Smooth muscle cell (in vitro differentiated cells): ENCODE measurements around the gene CPSF4L. TPM values are rescaled to one million over a fixed set of nuclear protein-coding genes. Genes with fewer than 3 reads are reported as not detected.
A peak's percentile ranks its signal among the peaks of the same experiment; 100 is the strongest.

ENCODE experiments used
- DNase-seq: peaks from one replicate; lab custom pipeline; 2025; ENCODE audit not compliant: unreplicated experiment; lab: John Stamatoyannopoulos, UW
- H2AFZ ChIP-seq: fragments of 200-600 bp; sonication (generic); 2 replicates; pipeline ENCODE4 v1.6.0; 2016; ENCODE audit warnings: antibody characterized with exemption, low read depth, mild to moderate bottlenecking
- H3F3A ChIP-seq: fragments of 200-600 bp; sonication (generic); 2 replicates; pipeline ENCODE4 v1.6.0; 2017; ENCODE audit warnings: antibody characterized with exemption, low read depth
- H3K27ac ChIP-seq: fragments of 200-600 bp; sonication (generic); 2 replicates; pipeline ENCODE4 v1.5.1; 2016; ENCODE audit warnings: low read depth, mild to moderate bottlenecking
- H3K27me3 ChIP-seq: fragments of 200-600 bp; sonication (generic); 2 replicates; pipeline ENCODE4 v1.6.1; 2016; ENCODE audit warnings: low read depth, mild to moderate bottlenecking
- H3K36me3 ChIP-seq: fragments of 200-600 bp; sonication (generic); 2 replicates; pipeline ENCODE4 v1.5.1; 2016; ENCODE audit warnings: low read depth
- H3K4me1 ChIP-seq: fragments of 200-600 bp; sonication (generic); 2 replicates; pipeline ENCODE4 v1.5.1; 2016; ENCODE audit warnings: low read depth
- H3K4me2 ChIP-seq: fragments of 200-600 bp; sonication (generic); 2 replicates; pipeline ENCODE4 v1.6.0; 2016; ENCODE audit warnings: mild to moderate bottlenecking
- H3K4me3 ChIP-seq: fragments of 200-600 bp; sonication (generic); 2 replicates; pipeline ENCODE4 v1.5.1; 2016; ENCODE audit warnings: mild to moderate bottlenecking
- H3K79me2 ChIP-seq: fragments of 200-600 bp; sonication (generic); 2 replicates; pipeline ENCODE4 v1.6.0; 2016; ENCODE audit warnings: low read depth, mild to moderate bottlenecking
- H3K9ac ChIP-seq: fragments of 200-600 bp; sonication (generic); 2 replicates; pipeline ENCODE4 v1.6.0; 2016; ENCODE audit warnings: low read depth
- H3K9me3 ChIP-seq: fragments of 200-600 bp; sonication (generic); replicated peaks from 2 replicates; pipeline ENCODE4 v1.5.1; 2016; ENCODE audit warnings: low read depth
- H4K20me1 ChIP-seq: fragments of 200-600 bp; sonication (generic); 2 replicates; pipeline ENCODE4 v1.6.0; 2016; ENCODE audit warnings: low read depth
- WGBS: methylation state at CpG from one replicate; pipeline ENCODE4 v1.1.7; 2016; ENCODE audit warnings: low lambda C conversion rate; 5-methylcytosine and 5-hydroxymethylcytosine counted together
- polyA plus RNA-seq: library from polyadenylated mRNA; unstranded; fragments of >200 nt; fragmentation: Nextera tagmentation; extraction: Ambion mirVana; gene quantifications from 2 replicates; pipeline ENCODE4 v1.2.1, GENCODE V29; 2016
- total RNA-seq: library from RNA; depleted of rRNA; stranded (reverse); fragments of >200 nt; gene quantifications from 2 replicates; pipeline ENCODE4 v1.2.3, GENCODE V29; 2014
- TF ChIP-seq, protein P1 (sequence below): fragments of 200-600 bp; sonication (generic); IDR thresholded peaks from 2 replicates; pipeline ENCODE4 v1.5.1; 2017; ENCODE audit warnings: borderline replicate concordance, mild to moderate bottlenecking, antibody characterized with exemption; ENCODE audit not compliant: insufficient read depth, poor library complexity, severe bottlenecking

The CPSF4L gene
- total and polyA plus RNA-seq, 2 experiments from 2014 or later = not detected

DNA sequence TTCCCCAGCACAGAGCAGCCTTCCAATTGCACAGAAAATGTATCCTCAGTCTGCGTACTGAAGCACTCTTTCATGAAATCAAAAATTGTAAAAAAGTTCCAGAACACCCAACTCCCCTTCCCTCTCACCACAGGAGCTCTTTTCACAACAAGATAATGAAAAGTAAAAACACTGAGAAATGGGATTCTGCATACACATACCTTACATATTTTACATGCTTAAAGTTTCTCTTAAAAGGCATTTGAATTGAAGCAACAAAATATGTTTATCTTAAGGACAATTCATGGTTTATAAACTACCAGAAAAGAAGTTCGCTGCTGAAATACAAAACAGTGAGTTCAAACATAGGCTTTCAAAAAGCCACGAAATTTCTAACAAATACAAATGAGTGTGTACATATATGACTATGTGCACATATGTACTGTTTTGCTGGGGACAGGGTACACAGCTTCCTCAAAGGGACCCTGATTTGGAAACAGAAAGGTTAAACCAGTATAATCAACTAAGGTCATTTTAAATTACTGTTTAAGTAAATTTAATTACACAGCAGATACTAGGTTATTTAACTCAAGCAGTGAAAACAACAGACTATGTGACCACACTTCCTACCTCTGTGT, 35.0 kb downstream of the CPSF4L start:
- H3K9me3 ChIP-seq = no peaks in the 10 kb centered on the region
- H3K4me2 ChIP-seq = peak overlapping the region; percentile 2
- peaks cover 67% of the 10 kb centered on the region for H3K79me2 ChIP-seq
- 47% methylated on average over 3 of the region's 3 CpGs for WGBS
- H3K36me3 ChIP-seq = no peaks in the 10 kb centered on the region
- H3K9ac ChIP-seq = no peak overlapping the region
- no peak overlapping the region for H3K4me3 ChIP-seq
- H3K4me1 ChIP-seq = peaks cover 26% of the 10 kb centered on the region
- H2AFZ ChIP-seq = no peak overlapping the region
- TF ChIP-seq, protein P1, sequence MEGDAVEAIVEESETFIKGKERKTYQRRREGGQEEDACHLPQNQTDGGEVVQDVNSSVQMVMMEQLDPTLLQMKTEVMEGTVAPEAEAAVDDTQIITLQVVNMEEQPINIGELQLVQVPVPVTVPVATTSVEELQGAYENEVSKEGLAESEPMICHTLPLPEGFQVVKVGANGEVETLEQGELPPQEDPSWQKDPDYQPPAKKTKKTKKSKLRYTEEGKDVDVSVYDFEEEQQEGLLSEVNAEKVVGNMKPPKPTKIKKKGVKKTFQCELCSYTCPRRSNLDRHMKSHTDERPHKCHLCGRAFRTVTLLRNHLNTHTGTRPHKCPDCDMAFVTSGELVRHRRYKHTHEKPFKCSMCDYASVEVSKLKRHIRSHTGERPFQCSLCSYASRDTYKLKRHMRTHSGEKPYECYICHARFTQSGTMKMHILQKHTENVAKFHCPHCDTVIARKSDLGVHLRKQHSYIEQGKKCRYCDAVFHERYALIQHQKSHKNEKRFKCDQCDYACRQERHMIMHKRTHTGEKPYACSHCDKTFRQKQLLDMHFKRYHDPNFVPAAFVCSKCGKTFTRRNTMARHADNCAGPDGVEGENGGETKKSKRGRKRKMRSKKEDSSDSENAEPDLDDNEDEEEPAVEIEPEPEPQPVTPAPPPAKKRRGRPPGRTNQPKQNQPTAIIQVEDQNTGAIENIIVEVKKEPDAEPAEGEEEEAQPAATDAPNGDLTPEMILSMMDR = no peak
- H3F3A ChIP-seq = peaks cover 9% of the 10 kb centered on the region
- H4K20me1 ChIP-seq = peaks cover 73% of the 10 kb centered on the region
- no peak overlapping the region for H3K27ac ChIP-seq
- no peaks in the 10 kb centered on the region for H3K27me3 ChIP-seq
- no peak for DNase-seq

DNA sequence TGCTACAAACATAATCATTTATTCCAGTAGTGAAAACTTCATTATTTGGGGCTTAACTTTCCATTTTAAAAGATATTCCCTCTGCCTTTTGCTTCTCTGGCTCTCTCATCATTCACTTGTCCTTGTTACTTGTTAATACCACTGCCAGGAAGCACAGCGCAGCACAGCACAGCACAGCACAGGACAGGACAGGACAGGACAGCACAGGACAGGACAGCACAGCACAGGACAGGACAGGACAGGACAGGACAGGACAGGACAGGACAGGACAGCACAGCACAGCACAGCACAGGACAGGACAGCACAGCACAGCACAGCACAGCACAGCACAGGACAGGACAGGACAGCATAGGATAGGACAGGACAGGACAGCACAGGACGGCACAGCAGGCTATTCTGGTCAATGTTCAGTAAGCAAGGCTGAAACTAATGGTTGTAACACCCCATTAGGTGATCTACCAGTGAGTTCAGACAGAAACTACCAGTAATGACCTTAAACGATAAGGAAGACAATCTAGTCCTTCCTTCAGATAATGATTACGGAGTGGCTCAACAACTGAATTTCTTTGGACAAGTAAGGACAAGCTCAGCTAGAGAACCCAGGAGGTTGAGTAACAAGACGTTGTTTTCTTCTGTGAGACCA, 36.9 kb downstream of the CPSF4L start:
- no peaks in the 10 kb centered on the region for H3K27me3 ChIP-seq
- no peaks in the 10 kb centered on the region for H3K9me3 ChIP-seq
- H3K9ac ChIP-seq = no peak overlapping the region
- H4K20me1 ChIP-seq = peaks cover 62% of the 10 kb centered on the region
- H3K79me2 ChIP-seq = peaks cover 58% of the 10 kb centered on the region
- TF ChIP-seq, protein P1 = no peak
- no peak overlapping the region for H3K4me2 ChIP-seq
- no peak overlapping the region for H3K27ac ChIP-seq
- H3K36me3 ChIP-seq = no peaks in the 10 kb centered on the region
- DNase-seq = no peak
- peaks cover 6% of the 10 kb centered on the region for H3F3A ChIP-seq
- H2AFZ ChIP-seq = no peak overlapping the region
- 68% methylated on average over 5 of the region's 5 CpGs for WGBS
- H3K4me1 ChIP-seq = peaks cover 15% of the 10 kb centered on the region
- no peak overlapping the region for H3K4me3 ChIP-seq

DNA sequence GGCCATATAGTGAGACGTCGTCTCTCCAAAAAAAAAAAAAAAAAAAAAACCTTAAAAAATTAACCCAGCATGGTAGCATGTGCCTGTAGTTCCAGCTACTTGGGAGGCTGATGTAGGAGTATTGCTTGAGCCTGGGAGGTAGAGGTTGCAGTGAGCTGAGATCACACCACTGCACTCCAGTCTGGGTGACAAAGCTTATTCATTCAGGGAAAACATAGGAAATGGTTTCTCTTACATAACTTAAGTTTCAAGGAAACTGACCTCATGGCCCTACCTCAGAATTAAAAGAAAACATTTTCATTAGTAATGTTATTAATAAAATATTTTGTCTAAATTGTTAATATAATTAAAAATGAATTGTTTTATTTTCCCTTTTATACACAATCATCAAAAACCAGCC, 37.4 kb downstream of the CPSF4L start:
- H3K9ac ChIP-seq = no peak overlapping the region
- H4K20me1 ChIP-seq = peaks cover 59% of the 10 kb centered on the region
- no peak overlapping the region for H2AFZ ChIP-seq
- TF ChIP-seq, protein P1 = no peak
- H3K79me2 ChIP-seq = peaks cover 58% of the 10 kb centered on the region
- DNase-seq = no peak
- H3K4me1 ChIP-seq = peaks cover 15% of the 10 kb centered on the region
- no peak overlapping the region for H3K4me2 ChIP-seq
- H3K9me3 ChIP-seq = no peaks in the 10 kb centered on the region
- H3K36me3 ChIP-seq = no peaks in the 10 kb centered on the region
- no peak overlapping the region for H3K27ac ChIP-seq
- no peak overlapping the region for H3K4me3 ChIP-seq
- no CpG with 5 or more reads among the region's 2 CpGs for WGBS
- peaks cover 6% of the 10 kb centered on the region for H3F3A ChIP-seq
- H3K27me3 ChIP-seq = no peaks in the 10 kb centered on the region
